RWPE2 (cell line): Measurements from ENCODE around the gene GMCL2.

ENCODE experiments used
- ATAC-seq: fragments of 200-7000 bp; cut with Tn5 transposase; 3 replicates; pipeline ENCODE4 v1.9.1; 2021; ENCODE audit warnings: low read depth
- DNase-seq: peaks from one replicate; pipeline ENCODE4 v3.0.0-alpha.2; 2020; ENCODE audit warnings: low spot score
- H3K27ac ChIP-seq: fragments of 450-650 bp; 2 replicates; pipeline ENCODE4 v1.5.1; 2017; ENCODE audit warnings: mild to moderate bottlenecking; ENCODE audit not compliant: poor library complexity, severe bottlenecking
- H3K27me3 ChIP-seq: fragments of 250-450 bp; sonication (Bioruptor Pico); 2 replicates; pipeline ENCODE4 v1.5.1; 2021; ENCODE audit warnings: mild to moderate bottlenecking, moderate library complexity; ENCODE audit not compliant: insufficient read depth, poor library complexity, severe bottlenecking
- H3K36me3 ChIP-seq: fragments of 250-450 bp; sonication (Bioruptor Pico); 2 replicates; pipeline ENCODE4 v1.5.1; 2020; ENCODE audit warnings: low read depth, mild to moderate bottlenecking, moderate library complexity
- H3K4me1 ChIP-seq: fragments of 250-450 bp; sonication (Bioruptor Pico); 2 replicates; pipeline ENCODE4 v1.5.1; 2021; ENCODE audit warnings: mild to moderate bottlenecking, moderate library complexity; ENCODE audit not compliant: insufficient read depth, poor library complexity, severe bottlenecking
- H3K4me3 ChIP-seq: fragments of 250-450 bp; sonication (Bioruptor Pico); 2 replicates; pipeline ENCODE4 v1.5.1; 2021; ENCODE audit warnings: mild to moderate bottlenecking, moderate library complexity; ENCODE audit not compliant: severe bottlenecking
- H3K9me3 ChIP-seq: fragments of 250-450 bp; sonication (Bioruptor Pico); 2 replicates; pipeline ENCODE4 v1.5.1; 2021; ENCODE audit warnings: mild to moderate bottlenecking, moderate library complexity; ENCODE audit not compliant: severe bottlenecking
- CTCF ChIP-seq: fragments of 450-650 bp; IDR thresholded peaks from one replicate; pipeline ENCODE4 v1.5.1; 2017; ENCODE audit warnings: mild to moderate bottlenecking, moderate library complexity; ENCODE audit not compliant: poor library complexity, severe bottlenecking

Gene GMCL2

GRCh38 chr5:178207183-178207916 lies 20.2 kb upstream of the GMCL2 start:
- peak; percentile 36 for DNase-seq

GRCh38 chr5:178206166-178207101 lies 19.3 kb upstream of the GMCL2 start:
- DNase-seq (peak; percentile 27), ATAC-seq (no peak)
- no peaks in the 10 kb centered on the region for H3K27me3 ChIP-seq
- no peaks in the 10 kb centered on the region for H3K9me3 ChIP-seq
- peak overlapping the region; percentile 94 for H3K4me3 ChIP-seq
- peaks cover 9% of the 10 kb centered on the region for H3K4me1 ChIP-seq
- TF ChIP-seq CTCF = no peak
- H3K36me3 ChIP-seq = peaks cover 61% of the 10 kb centered on the region
- peak overlapping the region; percentile 85 for H3K27ac ChIP-seq

More at GRCh38 chr5:178207183-178207916, 20.2 kb upstream of the GMCL2 start:
- no peak for TF ChIP-seq CTCF
- peak overlapping the region; percentile 85 for H3K27ac ChIP-seq
- H3K36me3 ChIP-seq = peaks cover 71% of the 10 kb centered on the region
- peaks cover 9% of the 10 kb centered on the region for H3K4me1 ChIP-seq
- ATAC-seq = peak; percentile 6; the same call in 2 of the 3 replicates
- no peaks in the 10 kb centered on the region for H3K27me3 ChIP-seq
- no peaks in the 10 kb centered on the region for H3K9me3 ChIP-seq
- no peak overlapping the region for H3K4me3 ChIP-seq

GRCh38 chr5:178205749-178206047 lies 18.5 kb upstream of the GMCL2 start:
- ATAC-seq (no peak), DNase-seq (no peak)
- TF ChIP-seq CTCF = no peak
- H3K4me3 ChIP-seq = peak overlapping the region; percentile 94
- H3K9me3 ChIP-seq = no peaks in the 10 kb centered on the region
- peaks cover 54% of the 10 kb centered on the region for H3K36me3 ChIP-seq
- H3K27ac ChIP-seq = peak overlapping the region; percentile 85
- peaks cover 9% of the 10 kb centered on the region for H3K4me1 ChIP-seq
- no peaks in the 10 kb centered on the region for H3K27me3 ChIP-seq

- peak; percentile 83 for DNase-seq
- H3K36me3 ChIP-seq = peaks cover 49% of the 10 kb centered on the region
- ATAC-seq = peak; percentile 47
- H3K9me3 ChIP-seq = no peaks in the 10 kb centered on the region
- H3K27me3 ChIP-seq = no peaks in the 10 kb centered on the region
- peak overlapping the region; percentile 94 for H3K4me3 ChIP-seq
- H3K4me1 ChIP-seq = peaks cover 14% of the 10 kb centered on the region
- H3K27ac ChIP-seq = peak overlapping the region; percentile 85
- TF ChIP-seq CTCF = peak; percentile 16
These were observed 18.0 kb upstream of the GMCL2 start for GRCh38 chr5:178204935-178205748.
